Karpas-422 (cell line): ENCODE results near the gene SRA1. TPM values are rescaled to one million over a fixed set of nuclear protein-coding genes. Genes with fewer than 3 reads are reported as not detected.

Experiments
- DNase-seq: peaks from one replicate; pipeline ENCODE4 v3.0.0-alpha.2; 2015
- H2AFZ ChIP-seq: fragments of 200-600 bp; sonication (generic); 2 replicates; pipeline ENCODE4 v1.6.1; 2014; ENCODE audit warnings: antibody characterized with exemption, low read length, mixed read lengths
- H3K27ac ChIP-seq: fragments of 200-600 bp; sonication (generic); 2 replicates; pipeline ENCODE4 v1.5.1; 2014; ENCODE audit warnings: mild to moderate bottlenecking, low read length, moderate library complexity
- H3K27me3 ChIP-seq: fragments of 200-600 bp; sonication (generic); 2 replicates; pipeline ENCODE4 v1.6.1; 2014; ENCODE audit warnings: low read length, mixed read lengths
- H3K36me3 ChIP-seq: fragments of 200-600 bp; sonication (generic); 2 replicates; pipeline ENCODE4 v1.6.1; 2014; ENCODE audit warnings: low read length, mixed read lengths; ENCODE audit not compliant: insufficient read depth
- H3K4me1 ChIP-seq: fragments of 200-600 bp; sonication (generic); 2 replicates; pipeline ENCODE4 v1.6.1; 2014; ENCODE audit warnings: mild to moderate bottlenecking, low read length, mixed read lengths
- H3K4me2 ChIP-seq: fragments of 200-600 bp; sonication (generic); 2 replicates; pipeline ENCODE4 v1.6.1; 2014; ENCODE audit warnings: low read length, low read depth, mild to moderate bottlenecking; ENCODE audit not compliant: poor library complexity, severe bottlenecking
- H3K4me3 ChIP-seq: fragments of 200-600 bp; sonication (generic); 2 replicates; pipeline ENCODE4 v1.5.1; 2014; ENCODE audit warnings: mild to moderate bottlenecking, antibody characterized with exemption, low read length, mixed read lengths
- H3K79me2 ChIP-seq: fragments of 200-600 bp; sonication (generic); 2 replicates; pipeline ENCODE4 v1.6.1; 2014; ENCODE audit warnings: mild to moderate bottlenecking, low read length, mixed read lengths
- H3K9ac ChIP-seq: fragments of 200-600 bp; sonication (generic); 2 replicates; pipeline ENCODE4 v1.6.0; 2014; ENCODE audit warnings: low read length
- H3K9me2 ChIP-seq: fragments of 200-600 bp; sonication (generic), shearing (Covaris generic); replicated peaks from 2 replicates; pipeline ENCODE4 v1.6.0; 2014; ENCODE audit warnings: mild to moderate bottlenecking, low read length, moderate library complexity; ENCODE audit not compliant: insufficient read depth
- H3K9me3 ChIP-seq: fragments of 300-700, 200-600 bp; sonication (generic); 2 replicates; pipeline ENCODE4 v1.6.1; 2014; ENCODE audit warnings: low read length, mixed read lengths
- H4K20me1 ChIP-seq: fragments of 200-600 bp; sonication (generic); 2 replicates; pipeline ENCODE4 v1.6.1; 2014; ENCODE audit warnings: mild to moderate bottlenecking, antibody characterized with exemption, low read length, low read depth; ENCODE audit not compliant: insufficient read depth
- total RNA-seq: library from RNA; depleted of rRNA; stranded (reverse); fragments of >200 nt; shearing (Covaris generic); gene quantifications from 2 replicates; pipeline ENCODE4 v1.2.3, GENCODE V29; 2014; ENCODE audit warnings: low replicate concordance

Gene SRA1
- total RNA-seq, 1 experiment from 2014 or later = 27.1 TPM

DNA sequence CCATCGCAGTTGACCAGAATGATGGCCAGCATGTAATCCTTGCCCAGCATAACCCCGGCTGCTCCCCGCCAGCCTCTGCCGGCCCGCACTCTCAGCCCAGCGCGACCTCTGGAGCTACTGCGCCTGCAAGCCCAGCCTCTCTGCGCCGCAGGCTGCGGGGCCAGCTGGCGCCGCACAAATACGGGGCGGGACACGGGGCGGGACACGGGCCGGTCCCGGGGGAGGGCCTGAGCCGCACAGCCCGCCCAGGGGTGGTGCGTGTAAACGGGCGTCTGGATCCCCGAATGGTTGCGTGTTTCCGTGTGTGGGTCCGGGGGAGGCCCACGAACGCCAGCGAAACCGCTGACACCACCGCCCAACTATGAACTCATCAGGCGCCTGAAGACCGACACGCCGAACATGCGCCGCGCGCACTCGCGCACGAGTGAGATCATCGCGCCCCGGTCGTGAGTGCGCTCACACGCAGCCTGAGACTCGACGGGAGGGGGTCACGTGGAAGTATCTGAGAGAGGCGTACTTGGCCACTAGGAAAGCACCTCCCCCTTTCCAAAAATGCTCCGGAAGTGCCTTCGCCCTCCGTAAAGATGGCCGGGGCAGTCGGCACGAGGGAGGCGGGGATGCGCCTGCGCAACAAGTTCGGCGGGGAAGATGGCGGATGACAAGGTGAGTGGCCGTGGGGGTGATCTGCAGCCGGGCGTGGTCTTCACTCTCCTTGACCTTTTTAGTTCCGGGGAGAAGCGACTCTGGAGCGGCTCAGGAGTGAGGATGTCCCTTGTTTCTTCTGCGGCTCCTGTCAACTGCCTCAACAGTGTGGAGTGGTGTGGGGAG, 7.1 kb upstream of the SRA1 start, which contains the start of the genes APBB3 and SLC35A4:
APBB3 (minus strand) TSS at position 403 of the 828 bp plus-strand sequence; CDS start at position 50, 353 bp downstream.
SLC35A4 (plus strand) TSS at position 633 of the 828 bp plus-strand sequence. CDS start 2,342 bp downstream, outside the sequence.
- H4K20me1 ChIP-seq = no peaks in the 10 kb centered on the region
- no peaks in the 10 kb centered on the region for H3K36me3 ChIP-seq
- peak within 1 kb of the TSS; percentile 86 for H3K4me3 ChIP-seq
- H2AFZ ChIP-seq = peak within 1 kb of the TSS; percentile 60; the same call in 1 of the 2 replicates
- H3K4me1 ChIP-seq = peaks cover 29% of the 10 kb centered on the region
- DNase-seq = peak; percentile 99
- peak within 1 kb of the TSS; percentile 89 for H3K4me2 ChIP-seq
- H3K9me3 ChIP-seq = no peaks in the 10 kb centered on the region
- H3K27me3 ChIP-seq = no peaks in the 10 kb centered on the region
- H3K9ac ChIP-seq = peak within 1 kb of the TSS; percentile 85
- H3K27ac ChIP-seq = peak within 1 kb of the TSS; percentile 51; the same call in 1 of the 2 replicates
- H3K9me2 ChIP-seq = no peaks in the 10 kb centered on the region
- H3K79me2 ChIP-seq = peaks cover 42% of the 10 kb centered on the region

DNA sequence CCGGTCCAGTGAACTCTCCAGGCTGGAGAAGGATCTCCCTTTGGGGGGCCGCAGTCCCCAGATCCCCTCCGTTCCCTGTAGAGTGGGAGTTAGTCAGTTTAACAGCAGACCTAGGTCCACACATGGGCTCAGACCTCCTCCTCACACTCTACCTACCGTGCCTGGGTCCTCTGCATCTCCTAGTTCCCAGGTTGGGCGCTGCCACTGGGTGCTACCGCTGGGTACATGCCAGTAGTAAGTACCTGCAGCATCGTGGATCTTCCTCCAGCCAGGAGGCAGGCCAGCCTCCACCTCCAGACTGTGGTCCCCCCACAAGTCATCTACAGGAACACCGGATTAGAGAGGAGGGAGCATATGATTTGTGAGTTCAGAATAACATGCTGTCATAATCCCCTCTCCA, 6.3 kb upstream of the SRA1 start:
- Histone ChIP-seq H3K27me3 (no peaks in the 10 kb centered on the region), H2AFZ (no peak overlapping the region; the same call in 1 of the 2 replicates), H3K27ac (peak overlapping the region; percentile 51; the same call in 1 of the 2 replicates), H3K4me3 (peak overlapping the region; percentile 86), H3K79me2 (peaks cover 42% of the 10 kb centered on the region), H4K20me1 (no peaks in the 10 kb centered on the region), H3K4me2 (peak overlapping the region; percentile 89), H3K9me2 (no peaks in the 10 kb centered on the region), H3K4me1 (peaks cover 36% of the 10 kb centered on the region), H3K36me3 (no peaks in the 10 kb centered on the region), H3K9ac (peak overlapping the region; percentile 85), H3K9me3 (no peaks in the 10 kb centered on the region)
- peak; percentile 46 for DNase-seq

GRCh38 chr5:140561753-140562523, 4.7 kb upstream of the SRA1 start:
- no peaks in the 10 kb centered on the region for H3K27me3 ChIP-seq
- no peaks in the 10 kb centered on the region for H3K9me2 ChIP-seq
- peaks cover 48% of the 10 kb centered on the region for H3K4me1 ChIP-seq
- H3K9me3 ChIP-seq = no peaks in the 10 kb centered on the region
- H4K20me1 ChIP-seq = no peaks in the 10 kb centered on the region
- H3K9ac ChIP-seq = no peak overlapping the region
- DNase-seq = no peak
- H3K27ac ChIP-seq = no peak overlapping the region
- H3K4me2 ChIP-seq = no peak overlapping the region
- no peak overlapping the region for H3K4me3 ChIP-seq
- H3K36me3 ChIP-seq = no peaks in the 10 kb centered on the region
- H2AFZ ChIP-seq = no peak overlapping the region
- peaks cover 45% of the 10 kb centered on the region for H3K79me2 ChIP-seq

DNA sequence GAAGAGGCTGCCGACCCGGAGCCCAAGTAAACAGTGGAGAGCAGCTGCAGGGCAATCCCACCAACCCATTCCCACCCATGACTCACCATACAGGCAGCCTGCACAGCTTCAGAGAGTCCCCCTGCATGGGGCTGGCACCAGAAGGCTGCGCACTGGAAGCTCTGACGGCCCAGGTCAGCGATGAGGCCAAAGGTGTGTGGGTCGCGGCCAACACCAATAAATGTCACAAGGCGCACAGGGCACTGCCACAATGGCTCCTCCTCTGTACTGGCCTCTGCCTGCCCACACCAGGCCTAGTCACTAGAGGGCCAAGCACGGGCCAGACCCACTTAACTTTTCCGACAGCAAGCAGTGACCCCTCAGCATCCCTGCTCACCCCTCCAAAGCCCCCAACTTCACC, 3.0 kb upstream of the SRA1 start:
- no peaks in the 10 kb centered on the region for H4K20me1 ChIP-seq
- no peak overlapping the region for H3K27ac ChIP-seq
- H3K4me3 ChIP-seq = no peak overlapping the region
- H3K4me2 ChIP-seq = no peak overlapping the region
- no peak for DNase-seq
- H3K36me3 ChIP-seq = 0 out of 2 replicates have a peak, but pooled peaks cover 3% of the 10 kb centered on the region
- H3K9me3 ChIP-seq = no peaks in the 10 kb centered on the region
- H3K27me3 ChIP-seq = no peaks in the 10 kb centered on the region
- no peak overlapping the region for H3K9ac ChIP-seq
- H3K4me1 ChIP-seq = peaks cover 46% of the 10 kb centered on the region
- no peak overlapping the region for H2AFZ ChIP-seq
- H3K79me2 ChIP-seq = peaks cover 46% of the 10 kb centered on the region
- no peaks in the 10 kb centered on the region for H3K9me2 ChIP-seq

DNA sequence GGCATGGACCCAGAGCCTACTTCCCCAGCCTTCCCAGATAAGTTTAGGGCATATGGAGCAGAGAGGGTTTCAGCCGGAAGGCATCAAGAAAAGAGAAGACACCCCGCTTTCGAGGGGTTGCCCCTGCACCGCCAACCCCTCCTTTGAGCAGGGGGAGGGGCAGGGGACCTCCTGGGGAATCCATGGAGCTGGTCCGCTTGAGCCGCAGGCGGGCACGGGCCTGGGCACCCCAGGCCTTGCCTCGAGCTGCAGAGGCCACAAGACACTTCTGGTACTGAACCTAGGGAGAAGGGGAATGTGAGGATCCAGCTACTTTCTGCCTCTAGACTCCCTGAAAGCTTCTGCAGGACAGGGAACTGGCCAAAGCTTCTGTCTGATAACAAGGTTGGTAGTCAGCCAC, 1.3 kb upstream of the SRA1 start:
- Histone ChIP-seq H3K36me3 (peaks cover 7% of the 10 kb centered on the region; the same call in 1 of the 2 replicates), H3K4me1 (peaks cover 53% of the 10 kb centered on the region), H3K9me2 (no peaks in the 10 kb centered on the region), H3K27ac (no peak overlapping the region), H3K4me3 (no peak overlapping the region), H2AFZ (no peak overlapping the region), H4K20me1 (no peaks in the 10 kb centered on the region), H3K9me3 (no peaks in the 10 kb centered on the region), H3K4me2 (no peak overlapping the region), H3K9ac (peak overlapping the region; percentile 92; the same call in 1 of the 2 replicates), H3K79me2 (peaks cover 49% of the 10 kb centered on the region), H3K27me3 (no peaks in the 10 kb centered on the region)
- no peak for DNase-seq

DNA sequence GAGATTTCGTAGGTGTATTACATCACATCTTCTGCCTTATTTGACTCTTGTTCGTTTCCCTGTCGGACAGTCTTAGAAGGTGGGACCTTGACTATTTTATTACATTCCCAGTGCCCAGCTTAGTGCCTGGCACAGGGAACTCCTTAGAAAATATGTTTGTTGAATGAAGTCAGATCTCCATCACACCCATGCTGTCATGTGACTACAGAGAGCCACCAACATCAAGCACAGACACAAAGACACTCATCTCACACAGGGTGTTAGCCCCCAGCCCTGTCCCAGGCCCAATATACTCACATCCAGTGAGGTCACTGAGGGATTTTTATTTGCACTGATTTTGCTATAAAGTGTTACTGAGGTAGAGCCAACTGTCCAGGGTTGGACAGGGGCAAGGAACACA, 692 bp upstream of the SRA1 start:
- Histone ChIP-seq H3K9ac (peak overlapping the region; percentile 92), H4K20me1 (no peaks in the 10 kb centered on the region), H3K27ac (peak overlapping the region; percentile 32), H3K27me3 (no peaks in the 10 kb centered on the region), H3K36me3 (peaks cover 13% of the 10 kb centered on the region; the same call in 1 of the 2 replicates), H3K4me2 (peak overlapping the region; percentile 86), H3K9me2 (no peaks in the 10 kb centered on the region), H2AFZ (no peak overlapping the region), H3K4me3 (peak overlapping the region; percentile 89), H3K79me2 (peaks cover 50% of the 10 kb centered on the region), H3K9me3 (no peaks in the 10 kb centered on the region), H3K4me1 (peaks cover 51% of the 10 kb centered on the region)
- peak; percentile 51 for DNase-seq

GRCh38 chr5:140556438-140556837, 835 bp downstream of the SRA1 start:
- H3K27ac ChIP-seq = peak overlapping the region; percentile 72
- peak overlapping the region; percentile 86 for H3K4me2 ChIP-seq
- H3K36me3 ChIP-seq = peaks cover 23% of the 10 kb centered on the region; the same call in 1 of the 2 replicates
- H2AFZ ChIP-seq = no peak overlapping the region
- no peaks in the 10 kb centered on the region for H3K27me3 ChIP-seq
- peaks cover 56% of the 10 kb centered on the region for H3K79me2 ChIP-seq
- H3K9me3 ChIP-seq = no peaks in the 10 kb centered on the region
- H3K9ac ChIP-seq = peak overlapping the region; percentile 92
- peak overlapping the region; percentile 89 for H3K4me3 ChIP-seq
- peak; percentile 70 for DNase-seq
- H3K9me2 ChIP-seq = no peaks in the 10 kb centered on the region
- H4K20me1 ChIP-seq = no peaks in the 10 kb centered on the region
- H3K4me1 ChIP-seq = peaks cover 47% of the 10 kb centered on the region
